Activated CD4-positive, alpha-beta T cell treated with anti-CD3 and anti-CD28 coated beads, Interleukin-2, amount 10 ng/mL, durations not matched to agents 7 days and 5 days (primary cell): ENCODE results near the gene ZFHX3. TPM values are rescaled to one million over a fixed set of nuclear protein-coding genes. Genes with fewer than 3 reads are reported as not detected.
A peak's percentile ranks its signal among the peaks of the same experiment; 100 is the strongest.

Experiments
- CTCF ChIA-PET: fragments of 350-600 bp; sonication (Branson Sonifier 250); formaldehyde crosslinking; loops from one replicate; lab custom pipeline; 2021; ENCODE audit warnings: antibody characterized with exemption; lab: Charles Lee
- POLR2A ChIA-PET: fragments of 350-600 bp; sonication (Branson Sonifier 250); formaldehyde crosslinking; loops from one replicate; lab custom pipeline; 2021; ENCODE audit warnings: antibody characterized with exemption; lab: Charles Lee
- DNase-seq: peaks from one replicate; pipeline ENCODE4 v3.0.0-alpha.2; 2020
- H3K27ac Mint-ChIP-seq: one replicate; pipeline ENCODE4 v1.8.0; 2021; ENCODE audit warnings: mild to moderate bottlenecking, moderate library complexity, mixed read lengths
- H3K27me3 Mint-ChIP-seq: one replicate; pipeline ENCODE4 v1.8.0; 2021; ENCODE audit warnings: mixed read lengths
- H3K36me3 Mint-ChIP-seq: one replicate; pipeline ENCODE4 v1.8.0; 2021; ENCODE audit warnings: low read depth, mixed read lengths
- H3K4me1 Mint-ChIP-seq: one replicate; pipeline ENCODE4 v1.8.0; 2021; ENCODE audit warnings: mixed read lengths
- H3K4me3 Mint-ChIP-seq: one replicate; pipeline ENCODE4 v1.8.0; 2021; ENCODE audit warnings: mild to moderate bottlenecking, moderate library complexity, mixed read lengths
- H3K9me3 Mint-ChIP-seq: one replicate; pipeline ENCODE4 v1.8.0; 2021; ENCODE audit warnings: mixed read lengths
- total RNA-seq, 2 experiments: library from RNA; stranded (reverse); gene quantifications; one replicate each; pipeline ENCODE4 v1.2.3, GENCODE V29; 2021

Gene ZFHX3, protein sequence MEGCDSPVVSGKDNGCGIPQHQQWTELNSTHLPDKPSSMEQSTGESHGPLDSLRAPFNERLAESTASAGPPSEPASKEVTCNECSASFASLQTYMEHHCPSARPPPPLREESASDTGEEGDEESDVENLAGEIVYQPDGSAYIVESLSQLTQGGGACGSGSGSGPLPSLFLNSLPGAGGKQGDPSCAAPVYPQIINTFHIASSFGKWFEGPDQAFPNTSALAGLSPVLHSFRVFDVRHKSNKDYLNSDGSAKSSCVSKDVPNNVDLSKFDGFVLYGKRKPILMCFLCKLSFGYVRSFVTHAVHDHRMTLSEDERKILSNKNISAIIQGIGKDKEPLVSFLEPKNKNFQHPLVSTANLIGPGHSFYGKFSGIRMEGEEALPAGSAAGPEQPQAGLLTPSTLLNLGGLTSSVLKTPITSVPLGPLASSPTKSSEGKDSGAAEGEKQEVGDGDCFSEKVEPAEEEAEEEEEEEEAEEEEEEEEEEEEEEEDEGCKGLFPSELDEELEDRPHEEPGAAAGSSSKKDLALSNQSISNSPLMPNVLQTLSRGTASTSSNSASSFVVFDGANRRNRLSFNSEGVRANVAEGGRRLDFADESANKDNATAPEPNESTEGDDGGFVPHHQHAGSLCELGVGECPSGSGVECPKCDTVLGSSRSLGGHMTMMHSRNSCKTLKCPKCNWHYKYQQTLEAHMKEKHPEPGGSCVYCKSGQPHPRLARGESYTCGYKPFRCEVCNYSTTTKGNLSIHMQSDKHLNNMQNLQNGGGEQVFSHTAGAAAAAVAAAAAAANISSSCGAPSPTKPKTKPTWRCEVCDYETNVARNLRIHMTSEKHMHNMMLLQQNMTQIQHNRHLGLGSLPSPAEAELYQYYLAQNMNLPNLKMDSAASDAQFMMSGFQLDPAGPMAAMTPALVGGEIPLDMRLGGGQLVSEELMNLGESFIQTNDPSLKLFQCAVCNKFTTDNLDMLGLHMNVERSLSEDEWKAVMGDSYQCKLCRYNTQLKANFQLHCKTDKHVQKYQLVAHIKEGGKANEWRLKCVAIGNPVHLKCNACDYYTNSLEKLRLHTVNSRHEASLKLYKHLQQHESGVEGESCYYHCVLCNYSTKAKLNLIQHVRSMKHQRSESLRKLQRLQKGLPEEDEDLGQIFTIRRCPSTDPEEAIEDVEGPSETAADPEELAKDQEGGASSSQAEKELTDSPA (N-terminal part only)
- 1 to 10 TPM; 1.5 to 1.6 TPM for total RNA-seq

DNA sequence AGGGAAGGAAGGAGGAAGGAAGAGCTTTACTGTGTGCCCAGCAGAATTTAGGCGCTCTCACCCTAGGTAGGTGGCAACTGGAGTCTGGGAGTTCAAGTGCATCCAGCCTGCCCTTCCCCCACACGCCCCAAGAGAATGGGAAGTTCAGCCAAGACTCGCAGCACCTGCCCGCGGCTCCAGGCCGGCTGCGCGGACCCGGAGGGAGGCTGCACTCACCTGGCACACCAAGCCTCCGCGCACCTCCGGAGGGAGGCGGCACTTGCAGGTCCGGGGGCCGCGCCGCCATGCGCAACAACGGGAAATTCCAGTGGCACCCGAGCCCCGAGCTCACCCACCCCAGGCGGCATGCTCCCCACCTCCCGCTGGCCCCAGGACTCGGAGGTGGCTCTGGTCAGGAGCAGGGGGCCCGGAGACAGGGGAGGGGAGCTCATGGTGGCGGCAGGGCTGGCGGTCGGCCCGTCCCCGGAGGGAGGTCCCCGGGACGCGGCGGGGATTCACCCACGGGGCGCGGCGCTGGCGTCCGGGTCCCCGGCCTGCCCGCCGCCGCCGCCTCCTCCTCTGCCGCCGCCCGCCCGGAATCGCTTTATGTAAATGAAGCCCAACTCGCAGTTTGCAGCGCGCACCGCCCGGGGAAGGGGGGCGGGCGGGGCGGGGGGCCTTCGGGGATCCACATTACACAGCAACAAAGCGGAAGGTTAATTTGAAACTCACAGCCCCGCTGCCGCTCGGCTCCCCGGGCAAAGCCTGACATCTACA, at the start of gene ZFHX3:
Gene ZFHX3 (minus strand): TSS at position 593 of the 756 bp plus-strand sequence. CDS start 87,983 bp downstream, outside the sequence.
- no peaks in the 10 kb centered on the region for H3K36me3 Mint-ChIP-seq
- peak within 1 kb of the TSS; percentile 59 for H3K4me3 Mint-ChIP-seq
- H3K4me1 Mint-ChIP-seq: peaks cover 4% of the 10 kb centered on the region
- ChIA-PET POLR2A (no interaction called here), CTCF (no interaction called here)
- no peak within 1 kb of the TSS for H3K27ac Mint-ChIP-seq
- H3K9me3 Mint-ChIP-seq: no peaks in the 10 kb centered on the region
- peak; percentile 42 for DNase-seq
- peaks cover 50% of the 10 kb centered on the region for H3K27me3 Mint-ChIP-seq

DNA sequence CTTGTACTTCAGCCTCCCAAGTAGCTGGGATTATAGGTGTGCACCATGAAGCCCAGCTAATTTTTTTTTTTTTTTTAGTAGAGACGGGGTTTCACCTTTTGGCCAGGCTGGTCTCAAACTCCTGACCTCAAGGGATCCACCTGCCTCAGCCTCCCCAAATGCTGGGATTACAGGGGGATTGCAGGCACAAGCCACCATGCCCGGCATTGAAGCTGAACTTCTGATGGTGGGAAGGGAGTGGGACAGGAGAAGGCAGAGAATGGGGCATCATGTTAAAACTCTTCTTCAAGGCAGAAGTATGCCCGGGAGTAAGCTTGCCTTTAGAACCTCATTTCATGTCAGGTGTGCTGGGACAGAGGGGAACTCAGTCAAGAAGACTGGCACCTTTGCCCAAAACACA, 48.6 kb upstream of the ZFHX3 start:
- Mint-ChIP-seq H3K4me3 (no peak overlapping the region), H3K4me1 (peaks cover 5% of the 10 kb centered on the region), H3K36me3 (no peaks in the 10 kb centered on the region), H3K27me3 (no peaks in the 10 kb centered on the region), H3K27ac (no peak overlapping the region), H3K9me3 (no peaks in the 10 kb centered on the region)
- CTCF ChIA-PET: no interaction called here
- no peak for DNase-seq
- POLR2A ChIA-PET: no interaction called here

DNA sequence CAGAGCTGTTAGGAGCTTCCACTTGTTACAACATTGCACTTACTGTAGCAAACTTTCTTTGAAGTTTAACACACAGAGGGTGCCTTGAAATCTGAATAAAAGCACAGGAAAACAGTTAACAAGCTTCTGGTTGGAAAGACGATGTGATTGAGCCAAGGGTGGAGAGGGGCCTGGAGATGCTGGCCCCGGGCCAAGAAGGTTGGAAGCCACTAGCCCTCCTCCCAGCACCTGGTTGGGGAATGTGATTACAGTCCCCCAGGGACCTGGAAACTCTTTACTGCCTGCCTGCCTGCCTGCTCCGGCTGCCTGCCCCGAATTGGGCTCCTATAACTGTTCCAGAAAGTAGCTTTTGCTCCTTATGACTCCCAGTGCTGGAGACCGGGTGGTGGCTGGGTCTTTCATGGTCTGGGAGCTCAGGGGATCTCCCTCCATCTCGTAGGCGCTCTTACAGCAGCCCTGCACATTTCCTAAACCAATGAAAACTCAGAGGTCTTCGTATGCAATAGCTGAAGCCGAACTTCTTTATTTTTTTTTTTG, 48.0 kb upstream of the ZFHX3 start:
- DNase-seq: no peak
- H3K36me3 Mint-ChIP-seq: no peaks in the 10 kb centered on the region
- ChIA-PET CTCF (interaction anchor here (0.6 kb wide), 1 partner anchor 246 kb away, joined by 4 read pairs; no protein-coding TSS in a partner anchor), POLR2A (no interaction called here)
- no peaks in the 10 kb centered on the region for H3K9me3 Mint-ChIP-seq
- H3K27me3 Mint-ChIP-seq: no peaks in the 10 kb centered on the region
- H3K27ac Mint-ChIP-seq: no peak overlapping the region
- no peak overlapping the region for H3K4me3 Mint-ChIP-seq
- peaks cover 5% of the 10 kb centered on the region for H3K4me1 Mint-ChIP-seq

DNA sequence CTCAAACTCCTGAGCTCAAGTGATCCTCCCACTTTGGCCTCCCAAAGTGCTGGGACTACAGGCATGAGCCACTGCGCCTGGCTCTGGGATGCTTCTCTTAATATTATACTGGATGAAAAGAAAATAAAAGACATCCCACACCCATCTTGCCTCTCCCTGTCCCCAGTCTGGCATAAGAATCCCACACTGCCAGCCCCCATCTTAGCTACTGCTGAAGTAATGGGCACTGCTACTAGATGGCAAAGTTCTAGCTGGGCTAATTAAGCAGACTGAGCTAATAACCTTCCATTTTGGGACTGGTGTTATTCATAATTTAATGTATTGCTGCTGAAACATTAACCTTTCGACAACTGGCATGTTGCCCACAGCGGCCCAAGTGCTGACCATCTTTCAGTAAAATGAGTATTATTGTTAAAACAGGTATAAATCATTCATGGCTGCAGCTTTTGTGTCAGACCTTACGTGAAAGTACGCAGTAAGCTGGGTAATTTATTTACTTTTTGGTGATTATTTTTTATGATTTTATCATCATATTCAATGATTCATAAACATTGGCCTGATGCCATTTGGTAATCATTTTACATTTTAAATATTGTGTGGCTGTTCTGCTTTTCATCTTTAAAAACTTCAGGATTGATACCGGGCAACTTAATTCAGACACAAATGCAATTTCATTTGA, 47.4 kb upstream of the ZFHX3 start:
- H3K4me3 Mint-ChIP-seq: no peak overlapping the region
- ChIA-PET POLR2A (no interaction called here), CTCF (interaction anchor here (0.6 kb wide), 1 partner anchor 245 kb away, joined by 4 read pairs; no protein-coding TSS in a partner anchor)
- no peak for DNase-seq
- H3K27ac Mint-ChIP-seq: no peak overlapping the region
- H3K27me3 Mint-ChIP-seq: no peaks in the 10 kb centered on the region
- no peaks in the 10 kb centered on the region for H3K36me3 Mint-ChIP-seq
- peaks cover 5% of the 10 kb centered on the region for H3K4me1 Mint-ChIP-seq
- H3K9me3 Mint-ChIP-seq: no peaks in the 10 kb centered on the region

DNA sequence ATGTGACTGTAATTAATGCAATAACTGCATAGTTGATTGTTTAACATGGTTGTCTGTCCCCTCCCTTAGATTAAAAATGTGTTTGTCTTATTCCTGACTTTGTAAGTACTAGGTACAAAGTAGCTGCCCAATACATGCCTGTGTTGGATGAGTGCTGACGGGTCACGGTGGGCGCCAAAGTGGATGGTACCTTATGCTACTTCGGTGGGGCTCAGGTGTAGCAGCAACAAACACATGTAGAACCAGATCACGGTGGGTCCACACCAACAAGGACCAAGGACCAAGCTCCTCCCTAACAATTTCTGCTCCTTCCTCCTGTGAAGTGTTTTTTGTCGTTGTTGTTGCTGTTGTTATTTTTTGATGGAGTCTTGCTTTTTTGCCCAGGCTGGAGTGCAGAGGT, 46.4 kb upstream of the ZFHX3 start:
- no peaks in the 10 kb centered on the region for H3K27me3 Mint-ChIP-seq
- ChIA-PET CTCF (no interaction called here), POLR2A (no interaction called here)
- no peaks in the 10 kb centered on the region for H3K9me3 Mint-ChIP-seq
- H3K36me3 Mint-ChIP-seq: no peaks in the 10 kb centered on the region
- no peak overlapping the region for H3K4me3 Mint-ChIP-seq
- H3K4me1 Mint-ChIP-seq: peaks cover 5% of the 10 kb centered on the region
- no peak for DNase-seq
- no peak overlapping the region for H3K27ac Mint-ChIP-seq

DNA sequence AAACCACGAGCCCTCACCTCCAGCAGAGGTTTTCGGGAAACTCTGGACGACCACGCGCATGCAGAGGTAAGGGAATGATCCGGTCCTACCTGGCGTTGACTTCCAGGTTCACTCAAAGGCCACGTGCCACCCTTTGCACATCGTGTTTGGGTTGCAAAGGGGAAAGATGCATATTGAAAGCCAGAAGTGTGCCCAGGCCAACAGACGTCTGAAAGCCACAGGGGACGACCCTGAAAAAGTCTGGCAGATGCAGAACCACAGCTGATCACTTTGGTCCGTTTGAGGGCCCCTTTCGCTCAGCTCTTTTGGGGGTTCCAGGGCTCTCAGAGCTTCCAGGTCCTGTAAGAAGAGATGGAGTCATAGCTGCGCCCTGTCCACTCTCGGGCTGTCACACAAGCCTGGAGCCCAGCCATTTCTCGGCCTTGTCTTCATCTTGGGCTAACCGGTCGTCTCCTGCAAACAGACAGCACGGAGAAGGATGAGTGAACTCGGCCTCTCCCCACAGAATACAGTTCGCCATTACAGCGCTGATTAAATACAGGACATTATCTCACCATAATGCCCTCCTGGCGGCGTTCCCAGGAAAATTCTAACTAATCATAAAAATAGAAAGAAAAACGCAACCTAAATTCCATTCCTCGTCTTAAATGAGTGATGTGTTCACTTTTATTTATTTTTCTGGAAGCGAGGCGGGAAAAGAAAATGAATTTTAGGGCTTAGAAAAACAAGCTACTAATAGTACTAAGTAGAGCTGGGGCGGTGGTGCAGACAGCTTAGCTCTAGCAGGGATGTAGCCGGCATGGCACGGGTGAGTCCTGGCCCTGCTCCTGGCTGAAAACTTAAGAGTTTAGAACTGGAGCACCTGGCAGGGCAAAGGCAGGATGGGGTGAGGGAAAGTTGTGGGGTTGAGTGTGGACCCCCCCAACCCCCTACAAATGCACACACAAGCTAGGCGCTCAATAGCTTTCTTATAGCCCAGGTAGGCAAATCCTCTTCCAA, 45.5 kb upstream of the ZFHX3 start:
- CTCF ChIA-PET: no interaction called here
- Mint-ChIP-seq H3K27ac (no peak overlapping the region), H3K4me1 (peaks cover 5% of the 10 kb centered on the region), H3K9me3 (no peaks in the 10 kb centered on the region), H3K36me3 (no peaks in the 10 kb centered on the region), H3K27me3 (no peaks in the 10 kb centered on the region), H3K4me3 (no peak overlapping the region)
- no peak for DNase-seq
- POLR2A ChIA-PET: no interaction called here

DNA sequence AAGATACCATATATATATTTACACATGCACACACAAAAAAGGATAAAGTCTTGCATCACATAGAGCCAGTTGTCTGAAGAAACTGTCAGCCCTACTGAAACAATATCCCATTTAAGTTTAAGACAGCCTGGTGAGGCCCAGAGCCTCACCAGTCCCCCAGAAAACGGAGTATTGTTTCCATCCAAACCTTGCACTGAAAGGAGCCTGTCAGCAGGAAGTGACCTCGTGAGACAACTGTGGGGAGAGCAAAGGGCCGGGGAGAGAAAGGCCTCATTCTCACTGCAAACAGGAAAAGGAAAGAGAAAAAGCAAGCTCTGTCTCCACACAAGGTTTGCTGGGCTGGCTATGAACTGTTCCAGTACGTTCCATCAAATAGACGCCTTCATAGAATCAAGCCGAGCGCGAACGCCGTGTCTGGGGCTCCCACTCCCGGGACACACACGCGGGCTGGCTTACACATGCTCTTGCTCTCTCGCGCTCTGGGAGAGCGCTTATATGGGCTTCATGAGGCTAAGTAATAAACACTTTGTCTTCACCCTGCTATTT, 44.4 kb upstream of the ZFHX3 start:
- ChIA-PET POLR2A (no interaction called here), CTCF (no interaction called here)
- Mint-ChIP-seq H3K27ac (peak overlapping the region; percentile 62), H3K27me3 (peaks cover under 1% of the 10 kb centered on the region), H3K4me3 (no peak overlapping the region), H3K4me1 (peaks cover 5% of the 10 kb centered on the region), H3K9me3 (no peaks in the 10 kb centered on the region), H3K36me3 (no peaks in the 10 kb centered on the region)
- DNase-seq: no peak

DNA sequence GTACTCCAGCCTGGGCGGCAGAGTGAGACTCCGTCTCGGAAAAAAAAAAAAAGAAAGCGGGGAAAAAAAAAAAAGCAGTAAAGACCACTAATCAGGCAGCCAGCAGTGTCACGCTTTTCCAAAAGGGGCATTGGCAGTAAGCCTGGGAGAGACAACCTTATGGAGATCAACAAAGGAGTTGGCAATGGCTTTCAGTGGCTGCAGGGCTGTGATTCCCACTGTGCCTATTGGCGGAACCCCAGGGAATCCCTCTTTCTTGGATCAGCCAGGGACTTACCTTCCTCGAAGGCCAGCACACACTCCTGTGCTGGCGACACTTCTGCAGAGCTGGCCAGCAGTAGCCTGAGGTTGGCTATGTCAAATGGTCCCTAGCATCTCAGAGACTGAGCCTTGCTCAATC, 43.2 kb upstream of the ZFHX3 start:
- Mint-ChIP-seq H3K9me3 (no peaks in the 10 kb centered on the region), H3K4me3 (no peak overlapping the region), H3K27me3 (peaks cover 2% of the 10 kb centered on the region), H3K36me3 (no peaks in the 10 kb centered on the region), H3K4me1 (peaks cover 5% of the 10 kb centered on the region), H3K27ac (no peak overlapping the region)
- no peak for DNase-seq
- ChIA-PET POLR2A (no interaction called here), CTCF (interaction anchor here (0.5 kb wide), 1 partner anchor 79 kb away, joined by 3 read pairs; no protein-coding TSS in a partner anchor)

DNA sequence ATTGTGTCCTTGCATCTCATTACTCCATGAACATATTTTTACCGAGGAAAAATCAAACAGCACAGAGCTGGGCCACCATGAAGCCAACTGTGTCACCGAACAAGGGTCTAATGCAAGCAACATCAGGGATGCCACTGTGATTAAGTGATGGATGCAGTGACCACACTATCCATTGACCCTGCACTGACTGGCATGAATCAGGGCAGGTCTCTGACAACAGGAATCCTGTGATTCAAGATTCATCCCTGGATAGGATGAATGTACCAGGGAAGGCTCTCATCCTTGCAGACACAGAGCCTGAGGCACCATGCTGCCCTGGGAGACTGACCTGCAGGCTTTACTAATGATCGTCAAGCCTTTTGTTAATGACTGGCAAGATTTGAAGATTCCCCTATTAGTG, 41.5 kb upstream of the ZFHX3 start:
- ChIA-PET POLR2A (no interaction called here), CTCF (no interaction called here)
- Mint-ChIP-seq H3K27ac (no peak overlapping the region), H3K27me3 (peaks cover 2% of the 10 kb centered on the region), H3K9me3 (no peaks in the 10 kb centered on the region), H3K4me3 (no peak overlapping the region), H3K36me3 (no peaks in the 10 kb centered on the region), H3K4me1 (peaks cover 5% of the 10 kb centered on the region)
- no peak for DNase-seq

DNA sequence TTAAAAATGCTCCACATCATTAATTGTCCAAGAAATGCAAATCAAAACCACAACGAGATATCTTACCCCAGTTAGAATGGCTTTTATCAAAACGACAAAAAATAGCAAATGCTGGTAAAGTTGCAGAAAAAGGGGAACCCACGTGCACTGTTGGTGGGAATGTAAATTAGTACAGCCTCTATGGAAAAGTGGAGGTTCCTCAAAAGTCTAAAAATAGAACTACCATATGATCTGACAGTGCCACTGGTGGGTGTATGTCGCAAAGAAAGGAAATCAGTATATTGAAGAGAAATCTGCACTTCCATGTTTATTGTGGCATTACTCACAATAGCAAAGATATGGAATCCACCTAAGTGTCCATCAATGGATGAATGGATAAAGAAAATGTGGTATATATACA, 38.2 kb upstream of the ZFHX3 start:
- H3K36me3 Mint-ChIP-seq: no peaks in the 10 kb centered on the region
- ChIA-PET POLR2A (no interaction called here), CTCF (no interaction called here)

More for the DNA sequence above, 38.2 kb upstream of the ZFHX3 start:
- Mint-ChIP-seq H3K27me3 (peaks cover 8% of the 10 kb centered on the region), H3K4me3 (no peak overlapping the region), H3K27ac (no peak overlapping the region), H3K9me3 (no peaks in the 10 kb centered on the region), H3K4me1 (no peaks in the 10 kb centered on the region)
- no peak for DNase-seq
